HCT116 (cell line): Measurements from ENCODE around the gene SLC25A36. TPM values are rescaled to one million over a fixed set of nuclear protein-coding genes. Genes with fewer than 3 reads are reported as not detected.

ENCODE experiments used
- ATAC-seq: fragments of 200-7000 bp; cut with Tn5 transposase; 2 replicates; pipeline ENCODE4 v1.9.1; 2020; ENCODE audit warnings: mild to moderate bottlenecking, moderate library complexity
- BruUV-seq: library from RNA; stranded (reverse); fragments of 400-500 nt; replicated peaks from 2 replicates; lab custom pipeline; 2021; lab: Mats Ljungman, UMichigan
- CTCF ChIA-PET: fragments of 300-600 bp; sonication (Branson Sonifier 250); formaldehyde crosslinking; loops from one replicate; lab custom pipeline; 2021; ENCODE audit warnings: antibody characterized with exemption; lab: Charles Lee
- POLR2A ChIA-PET: fragments of 300-600, 350-600 bp; sonication (Branson Sonifier 250); formaldehyde crosslinking; loops from one replicate; lab custom pipeline; 2021; ENCODE audit warnings: antibody characterized with exemption; lab: Charles Lee
- RAD21 ChIA-PET, 2 experiments: fragments of 300-600 bp; sonication (Branson Sonifier 250); formaldehyde crosslinking; loops; one replicate each; lab custom pipeline; 2023; ENCODE audit warnings: low total read pairs in 2 of 2; ENCODE audit not compliant: uncharacterized antibody in 2 of 2, unreplicated experiment in 2 of 2, low non-redundant PET in 1 of 2; lab: Charles Lee
- DNase-seq: peaks from one replicate; pipeline ENCODE4 v3.0.0-alpha.2; 2010; ENCODE audit warnings: low read depth, low spot score
- H2AFZ ChIP-seq: fragments of 200-600 bp; shearing (Covaris generic), sonication (generic); 2 replicates; pipeline ENCODE4 v1.6.1; 2017; ENCODE audit warnings: low read depth, mixed run types, mixed read lengths, antibody characterized with exemption, low read length; ENCODE audit not compliant: poor library complexity, severe bottlenecking
- H3K27ac ChIP-seq: 2 replicates; pipeline ENCODE4 v1.5.1; 2012; ENCODE audit warnings: low read depth, low read length
- H3K27me3 ChIP-seq: fragments of 200-600 bp; sonication (generic); 2 replicates; pipeline ENCODE4 v1.6.1; 2016; ENCODE audit warnings: mixed run types, low read length, mixed read lengths; ENCODE audit not compliant: insufficient read depth
- H3K36me3 ChIP-seq, 2 experiments: fragments of 200-500 bp in 1 of 2; fragments of 200-600 bp in 1 of 2; sonication (Bioruptor generic) in 1 of 2; sonication (generic) in 1 of 2; 2 replicates each; pipeline versions ENCODE4 v1.5.1 to v1.6.1; 2014 to 2016; ENCODE audit warnings: low read length in 2 of 2, inconsistent platforms in 1 of 2, mixed read lengths in 1 of 2, mixed run types in 1 of 2; ENCODE audit not compliant: insufficient read depth in 2 of 2, control insufficient read depth in 1 of 2
- H3K4me1 ChIP-seq, 2 experiments: fragments of 200-600 bp in 1 of 2; sonication (generic) in 1 of 2; 2 replicates each; pipeline versions ENCODE4 v1.5.1 to v1.6.1; 2012 to 2017; ENCODE audit warnings: low read length in 2 of 2, inconsistent platforms in 1 of 2, mild to moderate bottlenecking in 1 of 2, mixed read lengths in 1 of 2, mixed run types in 1 of 2, moderate library complexity in 1 of 2; ENCODE audit not compliant: insufficient read depth in 2 of 2, control insufficient read depth in 1 of 2
- H3K4me2 ChIP-seq: fragments of 200-600 bp; sonication (generic); 2 replicates; pipeline ENCODE4 v1.6.1; 2017; ENCODE audit warnings: mixed run types, low read length, mixed read lengths
- H3K4me3 ChIP-seq, 2 experiments: fragments of 200-600 bp in 1 of 2; sonication (generic) in 1 of 2; replicated peaks in 1 of 2; 2 replicates each; pipeline ENCODE4 v1.5.1; 2011 to 2016; ENCODE audit warnings: low read length in 2 of 2, control low read depth in 1 of 2, low read depth in 1 of 2, mild to moderate bottlenecking in 1 of 2, mixed read lengths in 1 of 2, mixed run types in 1 of 2
- H3K79me2 ChIP-seq: fragments of 200-600 bp; sonication (generic); 2 replicates; pipeline ENCODE4 v1.6.1; 2017; ENCODE audit warnings: mild to moderate bottlenecking, mixed run types, low read length, moderate library complexity, mixed read lengths; ENCODE audit not compliant: insufficient read depth
- H3K9ac ChIP-seq: fragments of 200-600 bp; sonication (generic); 2 replicates; pipeline ENCODE4 v1.6.1; 2016; ENCODE audit warnings: low read length, mixed read lengths
- H3K9me2 ChIP-seq: fragments of 200-600 bp; sonication (generic), shearing (Covaris generic); 2 replicates; pipeline ENCODE4 v1.6.1; 2017; ENCODE audit warnings: mixed run types, mild to moderate bottlenecking, moderate library complexity; ENCODE audit not compliant: insufficient read depth
- H3K9me3 ChIP-seq, 2 experiments: fragments of 200-500 bp in 1 of 2; fragments of 200-600 bp in 1 of 2; sonication (Bioruptor generic) in 1 of 2; sonication (generic) in 1 of 2; 2 replicates each; pipeline ENCODE4 v1.6.1; 2014 to 2017; ENCODE audit warnings: low read length in 2 of 2, mixed read lengths in 2 of 2, inconsistent platforms in 1 of 2, low read depth in 1 of 2, mild to moderate bottlenecking in 1 of 2, mixed run types in 1 of 2, moderate library complexity in 1 of 2; ENCODE audit not compliant: control insufficient read depth in 1 of 2, insufficient read depth in 1 of 2
- H4K20me1 ChIP-seq: fragments of 200-600 bp; sonication (generic), shearing (Covaris generic); 2 replicates; pipeline ENCODE4 v1.6.1; 2017; ENCODE audit warnings: mixed run types, mild to moderate bottlenecking, moderate library complexity; ENCODE audit not compliant: insufficient read depth
- ATF3 ChIP-seq: IDR thresholded peaks from 2 replicates; pipeline ENCODE4 v1.6.1; 2012
- CBX3 ChIP-seq: IDR thresholded peaks from 2 replicates; pipeline ENCODE4 v1.6.1; 2012; ENCODE audit warnings: low read depth
- CTCF ChIP-seq, 3 experiments: fragments of 200-600 bp in 1 of 3; sonication (generic) in 1 of 3; IDR thresholded peaks in 2 of 3; conservative IDR thresholded peaks in 1 of 3; 2 replicates each; pipeline ENCODE4 v1.5.1; 2012 to 2017; ENCODE audit warnings: low read depth in 2 of 3, low read length in 2 of 3, antibody characterized with exemption in 1 of 3, borderline replicate concordance in 1 of 3, control low read depth in 1 of 3, mild to moderate bottlenecking in 1 of 3, mixed read lengths in 1 of 3, mixed run types in 1 of 3, moderate library complexity in 1 of 3; ENCODE audit not compliant: insufficient read depth in 1 of 3
- EZH2 ChIP-seq: fragments of 200-600 bp; sonication (generic); IDR thresholded peaks from 2 replicates; pipeline ENCODE4 v1.6.1; 2017; ENCODE audit warnings: antibody characterized with exemption, mixed run types
- EZH2phosphoT487 ChIP-seq: fragments of 200-600 bp; IDR thresholded peaks from 2 replicates; pipeline ENCODE4 v1.6.1; 2018; ENCODE audit warnings: antibody characterized with exemption, borderline replicate concordance
- FOSL1 ChIP-seq: IDR thresholded peaks from 2 replicates; pipeline ENCODE4 v1.6.1; 2012; ENCODE audit warnings: low read depth
- MAX ChIP-seq: IDR thresholded peaks from 2 replicates; pipeline ENCODE4 v1.6.1; 2012
- POLR2A ChIP-seq: IDR thresholded peaks from 2 replicates; pipeline ENCODE4 v1.7.0; 2011; ENCODE audit warnings: borderline replicate concordance; ENCODE audit not compliant: insufficient read depth, insufficient read length; ENCODE audit errors: extremely low read depth
- RAD21 ChIP-seq: IDR thresholded peaks from 2 replicates; pipeline ENCODE4 v1.6.1; 2012; ENCODE audit warnings: low read depth, mild to moderate bottlenecking
- REST ChIP-seq: IDR thresholded peaks from 2 replicates; pipeline ENCODE4 v1.6.1; 2012; ENCODE audit warnings: low read depth
- SP1 ChIP-seq: IDR thresholded peaks from 2 replicates; pipeline ENCODE4 v1.6.1; 2012; ENCODE audit warnings: low read depth
- SRF ChIP-seq: IDR thresholded peaks from 2 replicates; pipeline ENCODE4 v1.6.1; 2012; ENCODE audit warnings: low read depth
- TCF7L2 ChIP-seq: IDR thresholded peaks from 2 replicates; pipeline ENCODE4 v1.7.0; 2011; ENCODE audit warnings: borderline replicate concordance, inconsistent platforms; ENCODE audit not compliant: insufficient read depth, insufficient read length; ENCODE audit errors: extremely low read depth
- YY1 ChIP-seq: IDR thresholded peaks from 2 replicates; pipeline ENCODE4 v1.6.1; 2011; ENCODE audit warnings: low read length, low read depth, moderate library complexity, mild to moderate bottlenecking; ENCODE audit not compliant: insufficient replicate concordance; ENCODE audit errors: extremely low read depth
- ZBTB33 ChIP-seq: IDR thresholded peaks from 2 replicates; pipeline ENCODE4 v1.6.1; 2011; ENCODE audit warnings: mild to moderate bottlenecking, low read length, moderate library complexity; ENCODE audit not compliant: insufficient replicate concordance; ENCODE audit errors: extremely low read depth
- intact Hi-C: fragments of 100-400 bp; cut with micrococcal nuclease; formaldehyde crosslinking; loops from 2 replicates; pipeline ENCODE4 v1.10.0; 2022
- total RNA-seq: library from RNA; stranded (reverse); gene quantifications from one replicate; pipeline ENCODE4 v1.2.1, GENCODE V29; 2021; ENCODE audit not compliant: unreplicated experiment

SLC25A36 gene
- total RNA-seq, 1 experiment from 2014 or later = 81.2 TPM

GRCh38 chr3:140955645-140956044 lies 14.0 kb downstream of the SLC25A36 start:
- ChIA-PET RAD21 (no interaction called here), CTCF (no interaction called here), POLR2A (no interaction called here)
- H3K4me1 ChIP-seq = peaks cover 3 to 9% of the 10 kb centered on the region in 2 experiments; a peak in 3 of 4 replicates
- H3K27me3 ChIP-seq = no peaks in the 10 kb centered on the region
- no peaks in the 10 kb centered on the region for H3K9me3 ChIP-seq
- no peaks in the 10 kb centered on the region for H3K9me2 ChIP-seq
- no peak overlapping the region for H3K4me3 ChIP-seq
- no TSS peak for BruUV-seq
- ATAC-seq = no peak
- intact Hi-C loops = no loop called here
- H3K27ac ChIP-seq = no peak overlapping the region
- DNase-seq = no peak
- H2AFZ ChIP-seq = no peak overlapping the region
- no peak overlapping the region for H3K4me2 ChIP-seq
- H4K20me1 ChIP-seq = peaks cover 17% of the 10 kb centered on the region; the same call in 1 of the 2 replicates
- peaks cover 5 to 7% of the 10 kb centered on the region in 2 experiments; a peak in 2 of 4 replicates for H3K36me3 ChIP-seq
- H3K9ac ChIP-seq = no peak overlapping the region
- TF ChIP-seq CBX3 (no peak), MAX (no peak), EZH2phosphoT487 (no peak), SRF (no peak), ZBTB33 (no peak), POLR2A (no peak), RAD21 (no peak), EZH2 (no peak), FOSL1 (no peak), REST (no peak), YY1 (no peak), SP1 (no peak), CTCF (IDR thresholded peaks at IDR 0.05 in 2 of 3, conservative IDR thresholded peaks at IDR 0.05 in 1 of 3; ENCODE audit: borderline replicate concordance in 1 of 3, insufficient read depth in 1 of 3, low read depth in 2 of 3, low read length in 2 of 3) (no peak), ATF3 (no peak), TCF7L2 (no peak)
- H3K79me2 ChIP-seq = peaks cover 96% of the 10 kb centered on the region
